K562 (cell line): ENCODE measurements around the gene HGS. TPM values are rescaled to one million over a fixed set of nuclear protein-coding genes. Genes with fewer than 3 reads are reported as not detected.
A peak's percentile ranks its signal among the peaks of the same experiment; 100 is the strongest.

ENCODE experiments used
- ATF7 ChIP-seq: fragments of 450-650 bp; IDR thresholded peaks from 2 replicates; pipeline ENCODE4 v1.7.1; 2014; ENCODE audit warnings: mild to moderate bottlenecking, moderate library complexity
- CREB5 ChIP-seq: fragments of 250-450 bp; sonication (Bioruptor Pico); IDR thresholded peaks from 2 replicates; pipeline ENCODE4 v1.5.0; 2020; ENCODE audit warnings: mild to moderate bottlenecking
- ELF1 ChIP-seq: fragments of 200-800 bp; sonication (Bioruptor generic); IDR thresholded peaks from 2 replicates; pipeline ENCODE4 v1.6.1; 2016; ENCODE audit warnings: missing genetic modification characterization, missing compliant biosample characterization
- FOSL1 ChIP-seq: fragments of 200-800 bp; sonication (Bioruptor generic); conservative IDR thresholded peaks from 2 replicates; pipeline ENCODE4 v1.6.1; 2016; ENCODE audit warnings: missing genetic modification characterization, missing compliant biosample characterization
- GTF2F1 ChIP-seq: IDR thresholded peaks from 2 replicates; pipeline ENCODE4 v1.6.1; 2011; ENCODE audit warnings: low read depth, low read length, improper control_type of control experiment
- HNRNPH1 ChIP-seq: fragments of 200-400 bp; formaldehyde crosslinking; optimal IDR thresholded peaks from 2 replicates; pipeline ENCODE3; 2017; ENCODE audit warnings: low read depth, mild to moderate bottlenecking, low read length, moderate library complexity
- KDM4B ChIP-seq, 2 experiments: fragments of 450-650 bp in 1 of 2; sonication (generic) in 1 of 2; IDR thresholded peaks; 2 replicates each; pipeline ENCODE4 v1.6.1; 2016 to 2017; ENCODE audit warnings: borderline replicate concordance in 2 of 2, antibody characterized with exemption in 1 of 2, low read depth in 1 of 2, mild to moderate bottlenecking in 1 of 2
- MYBL2 ChIP-seq, 2 experiments: fragments of 450-650 bp in 1 of 2; sonication (generic) in 1 of 2; formaldehyde crosslinking in 1 of 2; IDR thresholded peaks; 2 replicates each; pipeline versions ENCODE4 v1.6.1 to v1.8.1; 2017 to 2022; ENCODE audit warnings: borderline replicate concordance in 1 of 2, inconsistent platforms in 1 of 2, low read depth in 1 of 2, mild to moderate bottlenecking in 1 of 2, missing genetic modification reagents in 1 of 2, moderate library complexity in 1 of 2
- NFE2L1 ChIP-seq: fragments of 450-650 bp; IDR thresholded peaks from 2 replicates; pipeline ENCODE4 v1.6.1; 2016; ENCODE audit warnings: missing genetic modification characterization, low read depth, mild to moderate bottlenecking, missing compliant biosample characterization, moderate library complexity, borderline replicate concordance
- PML ChIP-seq: IDR thresholded peaks from 2 replicates; pipeline ENCODE4 v1.6.1; 2012; ENCODE audit warnings: low read length, inconsistent platforms
- RBBP5 ChIP-seq: fragments of 200-600 bp; sonication (generic); IDR thresholded peaks from 2 replicates; pipeline ENCODE4 v1.6.1; 2012; ENCODE audit warnings: borderline replicate concordance, mild to moderate bottlenecking, low read length, control low read depth, inconsistent platforms; ENCODE audit not compliant: insufficient read depth, poor library complexity, severe bottlenecking
- SPI1 ChIP-seq: IDR thresholded peaks from 2 replicates; pipeline ENCODE4 v1.6.1; 2011; ENCODE audit warnings: low read depth, low read length, control low read depth, borderline replicate concordance
- SREBF2 ChIP-seq: sonication (generic); formaldehyde crosslinking; IDR thresholded peaks from 2 replicates; pipeline ENCODE4 v1.4.0; 2020; ENCODE audit warnings: mild to moderate bottlenecking, missing genetic modification reagents
- TBL1XR1 ChIP-seq, 2 experiments: IDR thresholded peaks; 2 replicates each; pipeline ENCODE4 v1.6.1; 2012; ENCODE audit warnings: improper control_type of control experiment in 2 of 2, low read length in 2 of 2, mild to moderate bottlenecking in 1 of 2
- TCF3 ChIP-seq: sonication (generic); formaldehyde crosslinking; IDR thresholded peaks from 2 replicates; pipeline ENCODE4 v1.4.0; 2020; ENCODE audit warnings: mild to moderate bottlenecking, missing genetic modification reagents
- USF1 ChIP-seq: sonication (generic); formaldehyde crosslinking; IDR thresholded peaks from 2 replicates; pipeline ENCODE4 v1.9.0; 2022; ENCODE audit warnings: mild to moderate bottlenecking, missing genetic modification reagents
- USF2 ChIP-seq: sonication (generic); formaldehyde crosslinking; IDR thresholded peaks from 2 replicates; pipeline ENCODE4 v1.5.0; 2020; ENCODE audit warnings: missing genetic modification reagents
- ZNF212 ChIP-seq: fragments of 450-650 bp; formaldehyde crosslinking; IDR thresholded peaks from 2 replicates; pipeline ENCODE4 v1.4.0; 2020; ENCODE audit warnings: mild to moderate bottlenecking
- ZNF23 ChIP-seq: fragments of 250-450 bp; sonication (Bioruptor Pico); IDR thresholded peaks from 2 replicates; pipeline ENCODE4 v1.4.0; 2020; ENCODE audit warnings: mild to moderate bottlenecking
- ZNF239 ChIP-seq: fragments of 250-450 bp; sonication (Bioruptor Pico); IDR thresholded peaks from 2 replicates; pipeline ENCODE4 v1.4.0; 2020; ENCODE audit warnings: mild to moderate bottlenecking
- ZNF57 ChIP-seq: fragments of 450-650 bp; formaldehyde crosslinking; IDR thresholded peaks from 2 replicates; pipeline ENCODE4 v1.4.0; 2020; ENCODE audit warnings: mild to moderate bottlenecking, moderate library complexity
- ZNF699 ChIP-seq: fragments of 250-450 bp; sonication (Bioruptor Pico); IDR thresholded peaks from 2 replicates; pipeline ENCODE4 v1.8.0; 2021; ENCODE audit warnings: mild to moderate bottlenecking, moderate library complexity; ENCODE audit not compliant: insufficient replicate concordance
- polyA plus RNA-seq, 8 experiments: library from polyadenylated mRNA; depleted of rRNA in 4 of 8; stranded (reverse) in 5 of 8; unstranded in 3 of 8; fragments of >200 nt; fragmentation: Nextera tagmentation in 2 of 8; fragmentation: Illumina TruSeq in 1 of 8; extraction: Ambion mirVana in 2 of 8; extraction: Trizol in 1 of 8; gene quantifications; 2 replicates each; pipeline versions ENCODE4 v1.2.1 to v1.2.3, GENCODE V29; 2011 to 2014; ENCODE audit warnings: inconsistent platforms in 1 of 8, missing spikeins in 1 of 8
- total RNA-seq, 7 experiments: library from RNA; depleted of rRNA in 6 of 7; stranded (reverse); fragments of >200 nt in 6 of 7; fragmentation: Illumina TruSeq in 2 of 7; extraction: Trizol in 2 of 7; gene quantifications; 2 replicates each; pipeline versions ENCODE4 v1.2.1 to v1.2.3, GENCODE V29; 2011 to 2021; ENCODE audit warnings: low replicate concordance in 1 of 7
- TF ChIP-seq, protein P1 (sequence below): sonication (generic); formaldehyde crosslinking; IDR thresholded peaks from 2 replicates; pipeline ENCODE4 v1.8.0; 2023; ENCODE audit warnings: mild to moderate bottlenecking, missing genetic modification reagents

HGS gene
- total and polyA plus RNA-seq, 9 of the 15 experiments (the other 6 are each of a cell fraction or from before 2014, with no cell fraction given), result 3.9 to 176 (median 77.1) TPM

- peak; percentile 74 for TF ChIP-seq RBBP5
- no peak for TF ChIP-seq MYBL2 (IDR thresholded peaks at IDR 0.05; ENCODE audit: low read depth)
- no peak for TF ChIP-seq MYBL2 (CRISPR knock-in tag; IDR thresholded peaks at IDR 0.05; ENCODE audit: borderline replicate concordance)
- no peak for TF ChIP-seq USF2 (CRISPR knock-in tag)
- TF ChIP-seq SREBF2, result no peak
- TF ChIP-seq PML, result 0 out of 2 replicates have a peak, but pooled peaks have one; percentile 3
- no peak for TF ChIP-seq ZNF239 (CRISPR knock-in tag)
- TF ChIP-seq ZNF57 (CRISPR knock-in tag), result no peak
- TF ChIP-seq CREB5 (CRISPR knock-in tag), result no peak
- TF ChIP-seq ELF1 (tag), result peak; percentile 98
- TF ChIP-seq ATF7, result peak; percentile 89
- TF ChIP-seq USF1, result no peak
- no peak for TF ChIP-seq TBL1XR1 (IDR thresholded peaks at IDR 0.05; ENCODE audit: low read length in 2 of 2)
- no peak for TF ChIP-seq ZNF699
- TF ChIP-seq GTF2F1, result no peak
- TF ChIP-seq TCF3 (CRISPR knock-in tag), result no peak
- peak; percentile 92 for TF ChIP-seq FOSL1 (tag)
- TF ChIP-seq NFE2L1 (tag), result no peak
- no peak for TF ChIP-seq ZNF212 (CRISPR knock-in tag)
- TF ChIP-seq, protein P1, sequence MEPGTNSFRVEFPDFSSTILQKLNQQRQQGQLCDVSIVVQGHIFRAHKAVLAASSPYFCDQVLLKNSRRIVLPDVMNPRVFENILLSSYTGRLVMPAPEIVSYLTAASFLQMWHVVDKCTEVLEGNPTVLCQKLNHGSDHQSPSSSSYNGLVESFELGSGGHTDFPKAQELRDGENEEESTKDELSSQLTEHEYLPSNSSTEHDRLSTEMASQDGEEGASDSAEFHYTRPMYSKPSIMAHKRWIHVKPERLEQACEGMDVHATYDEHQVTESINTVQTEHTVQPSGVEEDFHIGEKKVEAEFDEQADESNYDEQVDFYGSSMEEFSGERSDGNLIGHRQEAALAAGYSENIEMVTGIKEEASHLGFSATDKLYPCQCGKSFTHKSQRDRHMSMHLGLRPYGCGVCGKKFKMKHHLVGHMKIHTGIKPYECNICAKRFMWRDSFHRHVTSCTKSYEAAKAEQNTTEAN (CRISPR knock-in tag), result no peak
- TF ChIP-seq SPI1, result peak; percentile 86
- no peak for TF ChIP-seq ZNF23 (CRISPR knock-in tag)
- no peak for TF ChIP-seq HNRNPH1
- TF ChIP-seq KDM4B (IDR thresholded peaks at IDR 0.05; ENCODE audit: borderline replicate concordance in 2 of 2, low read depth in 1 of 2), result 0 out of 4 replicates have a peak, but pooled peaks of 1 of the 2 experiments have one; percentile 37
- TF ChIP-seq, all 486 proteins: peak for 114
Measured at GRCh38 chr17:81683584-81684441, at the start of gene HGS, which contains the start of gene ARL16 (continued).
